HepG2 (cell line): ENCODE data around the gene UTRN. TPM values are rescaled to one million over a fixed set of nuclear protein-coding genes. Genes with fewer than 3 reads are reported as not detected.

ENCODE experiments used
- GFI1 ChIP-seq: sonication (generic); formaldehyde crosslinking; IDR thresholded peaks from 2 replicates; pipeline ENCODE4 v1.5.0; 2020; ENCODE audit warnings: missing genetic modification reagents, mild to moderate bottlenecking, borderline replicate concordance
- HDAC1 ChIP-seq: sonication (generic); formaldehyde crosslinking; IDR thresholded peaks from 2 replicates; pipeline ENCODE4 v1.5.1; 2020; ENCODE audit warnings: mild to moderate bottlenecking, missing genetic modification reagents
- HDAC2 ChIP-seq: sonication (generic); formaldehyde crosslinking; IDR thresholded peaks from 2 replicates; pipeline ENCODE4 v1.4.0; 2020; ENCODE audit warnings: missing genetic modification reagents
- HOXA5 ChIP-seq: sonication (generic); formaldehyde crosslinking; IDR thresholded peaks from 2 replicates; pipeline ENCODE4 v1.4.0; 2020; ENCODE audit warnings: missing genetic modification reagents
- JUND ChIP-seq: sonication (generic); formaldehyde crosslinking; IDR thresholded peaks from 2 replicates; pipeline ENCODE4 v1.8.0; 2022; ENCODE audit warnings: mild to moderate bottlenecking, missing genetic modification reagents
- KAT7 ChIP-seq: IDR thresholded peaks from 2 replicates; pipeline ENCODE4 v1.6.1; 2018; ENCODE audit warnings: borderline replicate concordance, missing compliant biosample characterization
- KLF12 ChIP-seq: sonication (generic); formaldehyde crosslinking; IDR thresholded peaks from 2 replicates; pipeline ENCODE4 v1.4.0; 2020; ENCODE audit warnings: missing genetic modification reagents, borderline replicate concordance
- KLF13 ChIP-seq: sonication (generic); formaldehyde crosslinking; IDR thresholded peaks from 2 replicates; pipeline ENCODE4 v1.4.0; 2020; ENCODE audit warnings: mild to moderate bottlenecking, missing genetic modification reagents
- MEIS2 ChIP-seq: sonication (generic); formaldehyde crosslinking; IDR thresholded peaks from 2 replicates; pipeline ENCODE4 v1.9.0; 2021; ENCODE audit warnings: mild to moderate bottlenecking, missing genetic modification reagents
- MXI1 ChIP-seq: IDR thresholded peaks from 3 replicates; pipeline ENCODE4 v1.6.1; 2012; ENCODE audit warnings: low read depth, low read length, inconsistent platforms, borderline replicate concordance
- PHF21A ChIP-seq: sonication (generic); formaldehyde crosslinking; IDR thresholded peaks from 2 replicates; pipeline ENCODE4 v1.5.0; 2020; ENCODE audit warnings: mild to moderate bottlenecking, missing genetic modification reagents
- PHF5A ChIP-seq: IDR thresholded peaks from one replicate; pipeline ENCODE4 v1.6.1; 2018; ENCODE audit warnings: low read depth, missing genetic modification reagents; ENCODE audit not compliant: unreplicated experiment
- ZNF224 ChIP-seq: sonication (generic); formaldehyde crosslinking; IDR thresholded peaks from 2 replicates; pipeline ENCODE4 v1.5.0; 2020; ENCODE audit warnings: mild to moderate bottlenecking, missing genetic modification reagents
- ZNF251 ChIP-seq: sonication (generic); formaldehyde crosslinking; IDR thresholded peaks from 2 replicates; pipeline ENCODE4 v1.9.0; 2021; ENCODE audit warnings: mild to moderate bottlenecking, missing genetic modification reagents
- ZNF276 ChIP-seq: sonication (generic); formaldehyde crosslinking; IDR thresholded peaks from 2 replicates; pipeline ENCODE4 v1.4.0; 2020; ENCODE audit warnings: mild to moderate bottlenecking, low read depth, missing genetic modification reagents
- polyA plus RNA-seq, 8 experiments: library from polyadenylated mRNA; depleted of rRNA in 3 of 8; stranded (reverse) in 7 of 8; unstranded in 1 of 8; fragments of >200 nt; fragmentation: Illumina TruSeq in 4 of 8; extraction: Trizol in 4 of 8; gene quantifications; 2 replicates each; pipeline versions ENCODE4 v1.2.1 to v1.2.3, GENCODE V29; 2011 to 2016; ENCODE audit warnings: low read depth in 4 of 8, missing spikeins in 1 of 8, mixed read lengths in 1 of 8; ENCODE audit not compliant: insufficient read depth in 1 of 8
- total RNA-seq, 5 experiments: library from RNA; depleted of rRNA; stranded (reverse); fragments of >200 nt; fragmentation: Illumina TruSeq; extraction: Trizol; gene quantifications; 2 replicates each; pipeline ENCODE4 v1.2.3, GENCODE V29; 2016; ENCODE audit warnings: low read depth in 1 of 5
- TF ChIP-seq, protein P1 (sequence below): sonication (generic); formaldehyde crosslinking; IDR thresholded peaks from 2 replicates; pipeline ENCODE4 v1.8.1; 2023; ENCODE audit warnings: mild to moderate bottlenecking, moderate library complexity, missing genetic modification reagents
- TF ChIP-seq, protein P2 (sequence below): sonication (generic); formaldehyde crosslinking; IDR thresholded peaks from 2 replicates; pipeline ENCODE4 v1.5.0; 2020; ENCODE audit warnings: missing genetic modification reagents
- TF ChIP-seq, protein P3 (sequence below): IDR thresholded peaks from 2 replicates; pipeline ENCODE4 v1.6.1; 2016; ENCODE audit warnings: missing compliant biosample characterization, missing genetic modification reagents, borderline replicate concordance
- TF ChIP-seq, protein P4 (sequence below): sonication (generic); formaldehyde crosslinking; IDR thresholded peaks from 2 replicates; pipeline ENCODE4 v1.4.0; 2020; ENCODE audit warnings: missing genetic modification reagents, borderline replicate concordance

UTRN gene
- total and polyA plus RNA-seq, 2 of the 13 experiments (the other 11 are each of a cell fraction or from before 2014, with no cell fraction given) = 102 to 116 TPM

DNA sequence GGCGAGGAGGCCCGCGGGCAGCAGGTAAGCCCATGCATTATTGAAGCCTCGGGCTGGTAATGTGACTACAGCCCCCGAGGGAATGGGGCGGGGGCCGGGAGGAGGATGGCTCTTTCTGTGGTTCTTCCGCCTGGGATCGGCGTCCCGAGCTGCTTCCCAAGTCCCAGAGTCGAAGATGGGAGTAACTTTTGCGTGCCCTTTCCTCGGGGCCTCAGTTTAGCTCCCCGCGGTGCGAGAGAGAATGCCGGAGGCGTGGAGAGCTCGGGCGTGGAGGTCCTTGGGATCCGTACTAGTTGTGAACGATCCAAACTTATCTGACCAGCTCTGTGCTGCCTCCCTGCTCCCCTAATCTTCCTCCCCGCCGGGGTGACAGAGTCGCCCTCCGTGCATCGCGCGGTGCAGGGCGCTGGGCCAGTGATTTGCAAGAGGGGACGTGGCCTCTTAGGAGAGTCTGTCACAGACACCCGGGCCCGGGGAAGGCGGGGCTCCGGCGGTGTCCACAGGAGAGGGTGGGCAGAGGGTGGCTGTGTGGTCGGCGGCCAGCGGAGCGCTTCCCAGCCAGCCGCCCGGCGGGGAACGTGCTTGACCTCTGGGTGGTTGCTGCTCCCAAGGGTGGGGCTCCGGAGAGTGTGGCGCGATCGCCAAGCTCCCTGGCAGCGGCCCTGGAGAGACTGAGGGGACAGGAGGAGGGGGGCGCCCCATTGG, 815 bp downstream of the UTRN start (continued):
- TF ChIP-seq, protein P1, sequence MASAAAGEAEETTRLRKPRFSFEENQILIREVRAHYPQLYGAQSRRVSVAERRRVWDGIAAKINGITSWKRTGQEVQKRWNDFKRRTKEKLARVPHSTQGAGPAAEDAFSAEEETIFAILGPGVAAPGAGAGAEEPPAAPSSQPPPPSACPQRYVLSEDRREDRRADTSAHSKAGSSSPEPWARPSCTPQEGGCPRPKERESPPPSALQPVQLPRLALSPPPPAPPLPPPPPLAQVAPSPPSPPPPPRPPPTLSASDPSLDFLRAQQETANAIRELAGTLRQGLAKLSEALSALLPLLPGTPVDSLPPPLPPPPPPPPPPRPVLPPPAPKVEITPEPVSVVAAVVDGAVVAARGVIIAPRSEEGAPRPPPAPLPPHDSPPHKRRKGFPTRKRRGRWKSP (CRISPR knock-in tag) = peak; percentile 60; the same call in 1 of the 2 replicates
- TF ChIP-seq JUND (CRISPR knock-in tag) (0 out of 2 replicates have a peak, but pooled peaks have one; percentile 29), HDAC1 (CRISPR knock-in tag) (peak; percentile 60), PHF21A (CRISPR knock-in tag) (peak; percentile 48), PHF5A (CRISPR knock-in tag) (no peak), MEIS2 (CRISPR knock-in tag) (0 out of 2 replicates have a peak, but pooled peaks have one; percentile 21), HDAC2 (CRISPR knock-in tag) (0 out of 2 replicates have a peak, but pooled peaks have one; percentile 22), KLF12 (peak; percentile 0; the same call in 1 of the 2 replicates), ZNF251 (no peak), ZNF224 (CRISPR knock-in tag) (no peak; the same call in none of the 2 replicates), ZNF276 (CRISPR knock-in tag) (no peak; the same call in 1 of the 2 replicates), GFI1 (CRISPR knock-in tag) (0 out of 2 replicates have a peak, but pooled peaks have one; percentile 50), HOXA5 (CRISPR knock-in tag) (no peak), KLF13 (no peak), MXI1 (peak; percentile 34; the same call in 1 of the 3 replicates), KAT7 (0 out of 2 replicates have a peak, but pooled peaks have one; percentile 15)
- TF ChIP-seq, protein P2, sequence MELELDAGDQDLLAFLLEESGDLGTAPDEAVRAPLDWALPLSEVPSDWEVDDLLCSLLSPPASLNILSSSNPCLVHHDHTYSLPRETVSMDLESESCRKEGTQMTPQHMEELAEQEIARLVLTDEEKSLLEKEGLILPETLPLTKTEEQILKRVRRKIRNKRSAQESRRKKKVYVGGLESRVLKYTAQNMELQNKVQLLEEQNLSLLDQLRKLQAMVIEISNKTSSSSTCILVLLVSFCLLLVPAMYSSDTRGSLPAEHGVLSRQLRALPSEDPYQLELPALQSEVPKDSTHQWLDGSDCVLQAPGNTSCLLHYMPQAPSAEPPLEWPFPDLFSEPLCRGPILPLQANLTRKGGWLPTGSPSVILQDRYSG (CRISPR knock-in tag) = no peak
- TF ChIP-seq, protein P3, sequence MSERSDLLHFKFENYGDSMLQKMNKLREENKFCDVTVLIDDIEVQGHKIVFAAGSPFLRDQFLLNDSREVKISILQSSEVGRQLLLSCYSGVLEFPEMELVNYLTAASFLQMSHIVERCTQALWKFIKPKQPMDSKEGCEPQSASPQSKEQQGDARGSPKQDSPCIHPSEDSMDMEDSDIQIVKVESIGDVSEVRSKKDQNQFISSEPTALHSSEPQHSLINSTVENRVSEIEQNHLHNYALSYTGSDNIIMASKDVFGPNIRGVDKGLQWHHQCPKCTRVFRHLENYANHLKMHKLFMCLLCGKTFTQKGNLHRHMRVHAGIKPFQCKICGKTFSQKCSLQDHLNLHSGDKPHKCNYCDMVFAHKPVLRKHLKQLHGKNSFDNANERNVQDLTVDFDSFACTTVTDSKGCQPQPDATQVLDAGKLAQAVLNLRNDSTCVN (CRISPR knock-in tag) = no peak; the same call in 1 of the 2 replicates
- TF ChIP-seq, protein P4, sequence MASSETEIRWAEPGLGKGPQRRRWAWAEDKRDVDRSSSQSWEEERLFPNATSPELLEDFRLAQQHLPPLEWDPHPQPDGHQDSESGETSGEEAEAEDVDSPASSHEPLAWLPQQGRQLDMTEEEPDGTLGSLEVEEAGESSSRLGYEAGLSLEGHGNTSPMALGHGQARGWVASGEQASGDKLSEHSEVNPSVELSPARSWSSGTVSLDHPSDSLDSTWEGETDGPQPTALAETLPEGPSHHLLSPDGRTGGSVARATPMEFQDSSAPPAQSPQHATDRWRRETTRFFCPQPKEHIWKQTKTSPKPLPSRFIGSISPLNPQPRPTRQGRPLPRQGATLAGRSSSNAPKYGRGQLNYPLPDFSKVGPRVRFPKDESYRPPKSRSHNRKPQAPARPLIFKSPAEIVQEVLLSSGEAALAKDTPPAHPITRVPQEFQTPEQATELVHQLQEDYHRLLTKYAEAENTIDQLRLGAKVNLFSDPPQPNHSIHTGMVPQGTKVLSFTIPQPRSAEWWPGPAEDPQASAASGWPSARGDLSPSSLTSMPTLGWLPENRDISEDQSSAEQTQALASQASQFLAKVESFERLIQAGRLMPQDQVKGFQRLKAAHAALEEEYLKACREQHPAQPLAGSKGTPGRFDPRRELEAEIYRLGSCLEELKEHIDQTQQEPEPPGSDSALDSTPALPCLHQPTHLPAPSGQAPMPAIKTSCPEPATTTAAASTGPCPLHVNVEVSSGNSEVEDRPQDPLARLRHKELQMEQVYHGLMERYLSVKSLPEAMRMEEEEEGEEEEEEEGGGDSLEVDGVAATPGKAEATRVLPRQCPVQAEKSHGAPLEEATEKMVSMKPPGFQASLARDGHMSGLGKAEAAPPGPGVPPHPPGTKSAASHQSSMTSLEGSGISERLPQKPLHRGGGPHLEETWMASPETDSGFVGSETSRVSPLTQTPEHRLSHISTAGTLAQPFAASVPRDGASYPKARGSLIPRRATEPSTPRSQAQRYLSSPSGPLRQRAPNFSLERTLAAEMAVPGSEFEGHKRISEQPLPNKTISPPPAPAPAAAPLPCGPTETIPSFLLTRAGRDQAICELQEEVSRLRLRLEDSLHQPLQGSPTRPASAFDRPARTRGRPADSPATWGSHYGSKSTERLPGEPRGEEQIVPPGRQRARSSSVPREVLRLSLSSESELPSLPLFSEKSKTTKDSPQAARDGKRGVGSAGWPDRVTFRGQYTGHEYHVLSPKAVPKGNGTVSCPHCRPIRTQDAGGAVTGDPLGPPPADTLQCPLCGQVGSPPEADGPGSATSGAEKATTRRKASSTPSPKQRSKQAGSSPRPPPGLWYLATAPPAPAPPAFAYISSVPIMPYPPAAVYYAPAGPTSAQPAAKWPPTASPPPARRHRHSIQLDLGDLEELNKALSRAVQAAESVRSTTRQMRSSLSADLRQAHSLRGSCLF (CRISPR knock-in tag) = no peak
